GM18502 (cell line): ENCODE data around the gene SHROOM2.
A peak's percentile ranks its signal among the peaks of the same experiment; 100 is the strongest.

ENCODE experiments used
- ATAC-seq: cut with Tn5 transposase; IDR thresholded peaks from one replicate; pipeline ENCODE4 v1.9.1; 2021; ENCODE audit warnings: mild to moderate bottlenecking; ENCODE audit not compliant: unreplicated experiment, poor library complexity

The SHROOM2 gene

DNA sequence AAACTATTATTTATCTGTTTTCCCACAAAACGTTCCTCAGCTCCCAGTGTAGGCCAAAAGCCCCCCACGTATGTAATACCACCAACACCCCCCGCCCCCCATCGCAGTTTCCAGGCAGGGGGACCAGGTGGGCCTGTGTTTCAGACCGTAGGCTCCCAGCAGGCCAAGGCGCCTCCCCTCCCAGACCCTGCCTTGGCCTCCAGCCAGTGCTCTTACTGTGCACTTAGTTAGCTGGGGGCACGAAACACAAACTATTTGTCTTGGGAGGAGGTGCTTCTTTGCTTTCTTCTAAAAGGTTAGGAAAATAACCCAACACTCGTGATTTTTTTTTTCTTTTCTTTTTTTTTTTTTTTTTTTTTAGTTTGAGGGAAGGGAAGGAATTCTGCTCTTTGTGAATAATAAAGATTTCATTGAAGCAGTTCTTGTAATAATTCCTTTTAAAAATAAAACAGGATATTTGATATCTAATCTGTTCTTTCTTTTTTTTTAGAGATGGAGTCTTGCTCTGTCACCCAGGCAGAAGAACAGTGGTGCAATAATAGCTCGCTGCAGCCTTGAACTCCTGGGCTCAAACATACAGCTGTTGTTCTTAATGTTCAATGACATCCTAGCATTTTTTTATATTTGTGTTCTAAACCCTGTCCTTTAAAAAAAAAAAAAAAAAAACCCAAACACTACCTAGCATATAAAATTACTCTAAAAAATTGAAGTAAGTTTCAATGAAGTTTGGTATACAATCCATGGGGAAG, 98.0 kb downstream of the SHROOM2 start:
- no peak for ATAC-seq

DNA sequence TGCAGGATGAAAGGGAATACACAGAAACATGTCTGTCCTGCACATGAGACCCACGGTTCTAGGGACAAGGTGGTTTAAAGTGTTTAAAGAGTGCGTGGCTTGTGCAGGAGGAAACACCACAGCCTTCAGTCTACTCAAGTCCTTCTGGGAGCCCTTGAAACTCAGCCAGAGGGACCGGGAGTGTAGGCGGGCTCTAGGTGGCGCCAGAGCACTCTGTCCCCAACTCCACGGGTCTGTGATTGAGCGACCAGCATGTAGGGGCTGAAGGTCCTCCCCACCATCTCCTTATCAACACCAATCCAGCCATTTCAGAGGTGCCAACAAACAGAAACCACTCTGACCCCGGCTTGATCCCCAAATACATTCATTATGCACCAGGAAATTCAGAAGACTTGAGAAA, 98.9 kb downstream of the SHROOM2 start:
- ATAC-seq = peak; percentile 83

DNA sequence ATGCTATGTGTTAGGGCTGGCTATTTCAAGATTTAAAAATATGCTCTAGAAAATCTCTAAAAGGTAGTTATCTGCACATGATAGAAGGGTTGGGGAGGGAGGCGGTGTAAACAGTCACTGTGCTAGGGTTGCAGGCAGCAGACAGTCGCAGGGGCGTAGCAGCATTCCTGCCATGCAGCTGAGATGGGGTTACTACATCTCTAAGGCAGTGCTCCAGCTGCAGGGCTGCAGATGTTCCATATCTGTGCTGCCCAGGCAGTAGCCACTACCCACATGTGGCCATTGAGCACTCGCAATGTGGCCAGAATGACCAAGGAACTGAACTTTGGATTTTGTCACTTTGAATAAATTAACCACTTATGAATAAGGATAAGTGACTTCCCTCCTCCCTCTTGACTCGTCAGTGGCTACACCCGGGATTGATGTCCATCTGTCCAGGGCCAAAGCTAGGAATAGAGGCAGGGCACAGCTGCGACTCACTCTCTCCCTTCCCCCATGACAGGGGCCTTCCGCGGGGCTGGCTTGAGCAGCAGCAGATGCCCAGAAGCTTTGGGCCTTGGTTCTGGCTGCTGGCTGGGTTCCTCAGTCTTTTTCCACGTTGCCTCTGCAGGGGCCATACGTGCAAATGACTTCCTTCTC, 101.5 kb downstream of the SHROOM2 start:
- ATAC-seq = no peak

DNA sequence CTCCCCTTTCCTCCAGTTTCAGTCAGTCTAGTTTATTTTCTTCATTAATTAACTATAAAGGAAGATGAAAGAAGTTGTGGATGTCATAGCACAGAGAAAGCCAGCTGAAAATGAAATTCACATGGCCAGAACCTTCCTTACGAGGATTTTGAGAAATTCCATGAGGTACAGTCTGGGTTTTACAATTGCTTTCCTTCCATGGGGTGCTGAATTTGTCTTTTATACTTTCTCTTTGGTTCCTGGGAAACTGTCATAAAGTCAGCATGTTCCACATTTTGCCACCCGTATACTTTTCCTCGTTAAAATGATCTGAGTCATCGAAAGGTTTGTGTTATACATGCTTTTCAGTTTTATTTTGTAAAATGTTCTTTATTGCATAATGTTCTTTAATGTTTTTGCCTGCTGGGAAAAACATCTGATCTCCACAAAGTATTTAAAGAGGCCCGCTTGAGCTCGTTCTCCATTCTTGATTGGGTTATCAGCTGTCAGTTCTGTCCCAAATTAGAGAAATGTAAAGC, 102.8 kb downstream of the SHROOM2 start:
- no peak for ATAC-seq

DNA sequence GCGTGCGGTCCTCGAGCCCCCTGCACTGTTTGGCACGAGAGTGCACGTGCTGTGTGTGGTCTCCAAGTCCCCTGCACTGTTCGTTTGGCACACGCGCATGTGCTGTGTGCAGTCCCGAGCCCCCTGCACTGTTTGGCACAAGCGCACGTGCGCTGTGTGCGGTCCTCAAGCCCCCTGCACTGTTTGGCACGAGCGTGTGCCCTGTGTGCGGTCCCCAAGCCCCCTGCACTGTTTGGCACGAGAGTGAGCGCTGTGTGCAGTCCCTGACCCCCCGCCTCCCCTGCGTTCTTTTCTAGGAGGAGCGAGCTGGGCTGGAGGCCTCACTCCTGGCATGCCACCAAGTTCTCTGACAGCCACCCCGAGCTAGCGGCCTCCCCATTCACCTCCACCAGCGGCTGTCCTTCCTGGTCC, 104.5 kb downstream of the SHROOM2 start:
- ATAC-seq = no peak

DNA sequence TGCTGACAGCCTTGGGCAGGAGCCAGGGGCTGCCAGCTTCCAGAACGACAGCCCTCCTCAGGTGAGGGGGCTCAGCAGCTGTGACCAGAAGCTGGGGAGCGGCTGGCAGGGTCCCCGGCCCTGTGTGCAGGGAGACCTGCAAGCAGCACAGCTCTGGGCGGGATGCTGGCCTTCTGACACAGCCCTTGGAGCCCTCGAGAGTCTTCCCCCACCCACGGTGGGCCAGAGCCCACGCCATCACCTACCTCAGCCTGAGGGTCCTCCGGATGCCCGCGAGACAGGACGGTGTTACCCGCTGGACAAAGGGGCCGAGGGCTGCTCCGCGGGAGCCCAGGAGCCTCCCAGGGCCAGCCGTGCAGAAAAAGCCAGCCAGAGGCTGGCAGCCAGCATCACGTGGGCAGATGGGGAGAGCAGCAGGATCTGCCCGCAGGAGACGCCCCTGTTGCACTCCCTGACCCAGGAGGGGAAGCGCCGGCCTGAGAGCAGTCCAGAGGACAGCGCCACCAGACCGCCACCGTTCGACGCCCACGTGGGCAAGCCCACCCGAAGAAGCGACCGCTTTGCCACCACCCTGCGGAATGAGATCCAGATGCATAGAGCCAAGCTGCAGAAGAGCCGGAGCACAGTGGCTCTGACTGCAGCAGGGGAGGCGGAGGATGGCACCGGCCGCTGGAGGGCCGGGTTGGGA, 109.1 kb downstream of the SHROOM2 start:
- no peak for ATAC-seq

DNA sequence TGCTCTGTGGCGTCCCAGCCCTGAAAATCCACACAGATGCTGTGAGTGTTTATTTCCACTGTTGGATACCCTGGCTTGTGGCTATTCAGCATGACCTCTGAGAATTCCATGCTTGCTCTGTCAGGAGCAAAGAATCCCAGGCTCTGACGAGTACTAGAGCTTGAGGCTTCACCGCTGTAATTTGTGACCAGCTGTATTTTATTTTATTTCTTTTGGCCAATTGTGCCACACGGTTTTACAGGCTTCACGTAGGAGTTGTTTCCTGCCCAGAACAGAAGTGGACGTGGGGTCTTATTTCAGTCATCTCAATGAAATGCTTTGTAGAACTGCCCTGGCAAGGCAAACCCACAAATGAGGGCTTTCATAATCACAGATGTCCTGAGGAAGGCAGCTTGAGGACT, 111.5 kb downstream of the SHROOM2 start:
- ATAC-seq = no peak

DNA sequence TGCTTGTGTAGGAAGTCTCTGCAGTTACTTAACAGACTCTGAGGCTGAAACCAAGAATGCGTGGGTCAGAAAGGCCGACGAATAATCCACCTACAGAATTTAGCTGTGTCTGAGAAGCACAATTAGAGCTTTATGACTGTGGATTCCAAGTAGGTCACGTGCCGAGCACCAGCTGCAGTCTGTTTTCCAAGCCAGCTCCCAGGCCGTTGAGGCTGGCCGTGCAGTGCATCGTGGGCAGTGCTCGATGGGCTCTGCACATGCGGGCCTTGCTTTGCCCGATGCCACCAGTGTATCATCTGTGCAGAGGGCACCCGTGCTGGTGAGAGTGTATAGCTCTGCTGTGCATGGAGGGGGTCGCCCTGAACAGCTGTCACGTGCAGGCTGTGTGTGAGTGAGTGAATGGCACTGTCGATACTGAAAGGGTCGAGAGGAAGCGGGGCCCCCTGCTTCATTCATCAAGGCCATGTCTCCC, 113.4 kb downstream of the SHROOM2 start:
- ATAC-seq = no peak

DNA sequence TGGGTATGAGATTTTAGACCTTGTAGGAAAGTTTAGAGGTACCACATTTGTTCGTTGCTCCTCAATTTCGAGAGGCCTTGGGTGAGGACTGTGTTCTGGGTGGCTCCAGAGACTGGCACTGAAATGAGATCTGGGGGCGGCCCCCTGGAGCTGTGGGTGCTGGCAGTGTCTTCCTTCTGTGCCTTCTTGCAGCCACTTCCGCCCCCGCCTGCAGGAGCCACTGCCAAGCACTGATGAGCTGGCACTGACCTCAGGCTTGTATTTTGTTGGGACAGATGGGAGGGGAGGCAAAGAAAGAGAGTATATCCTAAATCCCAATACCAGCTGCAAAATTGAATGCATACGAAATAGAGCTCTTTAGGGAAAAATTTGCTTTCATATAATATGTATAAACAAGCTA, 116.4 kb downstream of the SHROOM2 start:
- no peak for ATAC-seq

DNA sequence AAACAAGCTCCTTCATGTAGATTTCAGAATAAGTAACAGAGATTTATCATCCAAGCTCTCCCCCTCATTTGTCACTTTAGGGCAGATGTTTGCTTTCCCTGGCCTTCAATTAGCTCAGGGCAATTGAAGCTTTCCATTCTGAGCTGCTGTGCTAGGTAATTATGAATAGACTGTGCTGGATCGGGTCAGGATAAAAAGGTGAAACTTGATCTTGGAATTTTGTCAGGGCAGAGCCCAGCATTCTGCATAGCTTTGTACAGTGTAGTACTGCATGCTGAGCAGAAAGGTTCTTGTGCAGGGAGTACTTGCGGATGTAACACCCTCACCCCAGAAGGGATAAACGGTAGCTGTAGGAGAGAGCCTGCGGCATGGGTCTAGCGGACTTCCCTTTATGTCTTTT, 116.9 kb downstream of the SHROOM2 start:
- ATAC-seq = no peak

DNA sequence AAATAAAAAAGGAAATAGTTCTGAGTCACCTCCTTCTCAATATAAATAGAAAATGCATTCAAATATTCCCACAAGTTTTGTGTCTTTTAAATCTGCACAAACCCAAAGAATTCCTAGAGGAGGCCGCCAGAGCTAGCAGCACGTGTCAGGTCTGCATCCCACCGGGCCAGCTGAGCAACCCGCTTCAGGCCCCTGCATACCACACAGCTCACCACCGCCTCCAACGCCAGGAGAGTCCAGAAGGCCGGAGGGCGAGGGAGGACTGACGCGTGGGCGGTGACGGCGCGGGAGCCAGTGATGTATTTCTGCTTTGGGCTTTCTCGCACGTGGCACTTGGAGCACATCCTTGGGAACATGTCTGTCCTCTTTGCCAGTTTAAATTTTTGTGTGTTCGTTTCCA, 119.1 kb downstream of the SHROOM2 start:
- ATAC-seq = no peak

DNA sequence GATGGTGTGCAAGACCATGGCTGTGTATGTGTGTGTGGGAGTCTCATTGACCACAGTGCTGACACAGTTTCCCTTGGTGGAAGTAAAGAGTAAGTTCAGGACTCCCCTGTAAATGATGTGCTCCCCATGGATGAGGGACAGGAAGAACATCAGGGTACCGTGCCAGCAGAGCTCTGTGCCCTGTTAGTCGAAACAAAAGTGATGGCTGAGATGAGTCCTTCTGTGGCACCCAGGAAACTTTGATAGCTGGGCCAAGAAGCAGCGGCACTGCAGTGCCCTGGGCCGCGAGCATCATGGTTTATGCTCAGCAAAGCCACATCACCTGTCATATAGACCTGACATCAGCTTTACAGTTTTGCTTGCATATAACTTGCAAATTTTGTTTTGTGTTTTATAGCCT, 119.5 kb downstream of the SHROOM2 start:
- no peak for ATAC-seq

DNA sequence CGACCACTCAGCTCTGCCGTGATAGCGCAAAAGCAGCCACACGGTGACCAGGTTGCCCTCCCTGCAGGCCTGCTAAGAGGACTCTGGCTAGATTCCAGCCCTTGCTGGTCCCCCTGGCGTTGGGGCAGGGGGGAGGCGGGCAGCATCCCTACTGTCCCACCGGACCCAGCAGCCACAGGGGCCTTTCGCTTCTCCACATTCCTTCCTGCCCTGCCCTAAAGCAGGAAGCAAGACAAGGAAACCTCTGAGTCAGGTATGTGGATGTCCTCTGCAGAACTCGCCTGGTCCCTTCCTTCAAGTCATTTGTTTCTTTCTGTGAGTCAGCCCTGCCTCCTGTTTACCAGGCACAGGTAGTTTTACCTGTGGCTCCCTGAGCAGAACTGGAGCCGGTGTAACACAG, 120.7 kb downstream of the SHROOM2 start:
- ATAC-seq = no peak

DNA sequence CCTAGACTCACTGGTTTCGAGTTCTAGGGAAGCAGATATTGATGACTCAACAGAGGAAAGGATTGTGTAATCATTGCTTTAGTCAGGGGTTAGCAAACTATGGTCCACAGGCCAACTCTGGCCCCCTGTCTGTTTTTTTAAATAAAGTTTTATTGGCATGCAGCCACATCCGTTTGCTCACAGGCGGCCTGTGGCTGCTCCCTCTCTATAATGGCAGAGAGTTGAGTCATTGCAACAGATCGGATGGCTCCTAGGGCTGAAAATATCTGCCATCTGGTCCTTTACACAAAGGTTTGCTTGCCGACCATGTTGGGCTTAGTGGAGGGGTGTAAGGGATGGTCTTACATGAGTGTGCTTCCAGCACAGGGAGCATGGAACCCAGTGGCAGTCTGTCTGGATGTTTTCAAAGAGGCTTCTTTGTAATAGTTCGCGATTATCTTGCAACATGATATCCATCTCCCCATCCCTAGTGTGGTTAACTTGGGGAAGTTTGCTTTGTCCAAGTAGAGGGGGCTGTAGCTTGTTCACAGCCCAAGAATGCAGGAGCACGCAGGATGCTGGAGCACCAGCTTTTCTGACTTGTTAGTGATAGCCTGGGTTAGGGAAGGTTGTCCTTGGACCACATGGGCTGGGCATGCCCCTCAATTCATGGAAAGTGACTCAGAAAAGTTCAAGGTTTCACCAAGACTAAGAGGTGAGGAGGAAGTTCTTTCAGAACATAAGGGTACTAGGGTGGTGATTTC, 121.6 kb downstream of the SHROOM2 start:
- ATAC-seq = no peak

DNA sequence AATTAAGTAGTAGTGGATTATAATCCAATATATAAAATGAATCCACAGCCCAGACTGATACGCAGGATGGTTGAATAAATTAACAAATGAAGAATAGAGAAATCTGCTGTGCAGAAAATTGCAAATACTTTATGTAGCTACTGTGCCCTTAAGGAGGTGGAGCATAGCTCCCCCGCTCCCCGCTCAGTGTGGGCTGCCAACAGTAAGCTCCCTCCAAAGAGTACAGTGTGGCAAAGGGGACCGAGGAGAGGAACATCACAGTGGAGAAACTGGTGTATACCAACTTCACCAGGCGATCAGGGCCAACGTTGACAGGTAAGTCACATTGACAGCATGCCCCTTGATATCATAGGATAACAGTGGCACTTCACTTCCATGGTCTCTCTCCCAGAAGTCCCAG, 123.0 kb downstream of the SHROOM2 start:
- ATAC-seq = no peak

DNA sequence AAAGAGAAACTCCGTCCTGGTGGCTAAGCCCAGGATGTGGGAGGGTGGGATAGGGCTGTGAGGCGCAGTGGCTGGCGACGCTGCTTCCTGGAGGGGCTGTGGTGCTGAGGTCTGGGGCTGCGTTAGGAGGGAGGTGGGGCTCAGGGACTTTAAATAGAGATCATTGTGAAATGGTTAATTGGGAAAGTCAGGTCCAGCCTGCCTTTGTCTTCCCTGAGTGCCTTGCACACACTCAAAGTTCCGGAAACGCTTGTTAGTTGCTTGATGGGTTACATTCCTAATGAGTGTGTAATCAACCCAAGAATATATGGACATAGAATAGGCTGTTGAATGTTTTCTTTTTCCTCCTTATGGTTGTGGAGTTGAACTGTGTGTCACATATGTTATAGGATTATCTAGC, 125.3 kb downstream of the SHROOM2 start:
- no peak for ATAC-seq

DNA sequence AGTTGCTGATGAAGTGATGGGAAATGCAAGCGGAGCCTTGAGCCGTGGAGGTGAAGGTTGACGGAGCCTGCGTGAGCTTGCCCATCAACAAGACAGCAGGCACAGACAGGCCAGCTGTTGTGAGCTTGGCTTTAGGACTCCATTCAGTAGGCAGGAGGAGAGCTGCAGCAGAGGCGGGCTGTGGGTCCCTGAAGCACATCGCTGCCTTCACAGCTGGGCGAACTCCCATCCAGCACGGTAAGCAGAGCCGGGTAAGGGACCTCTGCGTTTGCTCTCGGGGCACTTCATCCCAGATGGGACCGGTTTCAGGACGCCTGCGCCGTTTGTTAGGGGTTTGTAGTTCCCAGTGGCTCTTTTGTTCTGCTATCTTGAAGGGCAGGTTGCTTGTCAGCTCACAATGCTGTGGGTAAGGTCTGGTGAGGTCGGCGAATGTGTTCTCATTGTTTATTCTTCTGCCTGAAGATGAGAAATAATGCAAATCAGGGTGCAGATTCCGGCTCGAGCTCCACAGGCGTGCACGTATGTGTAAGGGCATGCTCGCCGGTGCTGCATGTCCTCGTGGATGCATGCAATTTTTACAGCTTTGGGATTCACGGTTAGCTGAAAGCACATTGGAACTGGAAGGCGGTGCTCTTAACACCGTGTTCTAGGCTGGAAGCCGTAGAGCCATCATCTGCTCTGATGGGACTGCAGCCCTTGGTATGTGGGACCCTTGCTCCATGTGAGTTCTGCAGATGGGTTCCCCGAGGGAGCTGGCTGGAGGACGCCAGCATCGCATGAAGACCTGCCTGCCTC, 126.3 kb downstream of the SHROOM2 start:
- no peak for ATAC-seq

DNA sequence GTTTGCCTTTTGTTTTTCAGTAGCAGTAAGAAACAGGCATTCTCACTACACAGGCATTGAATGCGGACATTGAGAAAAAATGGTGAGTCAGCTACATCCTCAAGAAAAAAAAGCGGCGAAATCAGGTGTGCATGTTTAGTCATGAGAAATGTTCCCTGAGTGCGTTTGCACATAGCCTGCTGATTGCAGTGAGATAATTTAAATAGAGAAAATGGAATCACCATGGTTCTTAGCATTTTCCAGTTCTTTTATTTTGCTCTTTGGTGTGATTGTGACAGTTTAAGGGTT, 126.9 kb downstream of the SHROOM2 start:
- ATAC-seq = no peak

DNA sequence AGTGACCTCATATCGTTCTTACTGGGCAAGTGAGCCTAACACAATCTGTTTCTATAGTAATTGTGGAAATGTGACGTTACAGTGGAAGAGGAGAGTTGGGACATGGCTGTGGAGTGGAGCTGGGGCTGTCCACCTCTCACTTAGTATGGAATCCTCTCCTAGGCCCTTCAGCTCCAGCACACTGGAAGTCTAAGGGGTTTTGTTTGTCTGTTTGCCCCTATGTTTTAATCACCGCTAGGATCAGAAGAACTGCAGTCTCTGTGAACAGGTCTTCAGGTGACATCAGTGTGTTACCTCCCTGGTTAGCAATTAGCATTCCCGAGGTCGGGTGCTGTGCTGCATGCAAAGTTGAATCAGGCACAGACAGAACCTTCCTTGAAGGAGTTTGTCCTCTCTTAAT, 131.6 kb downstream of the SHROOM2 start:
- ATAC-seq = no peak

DNA sequence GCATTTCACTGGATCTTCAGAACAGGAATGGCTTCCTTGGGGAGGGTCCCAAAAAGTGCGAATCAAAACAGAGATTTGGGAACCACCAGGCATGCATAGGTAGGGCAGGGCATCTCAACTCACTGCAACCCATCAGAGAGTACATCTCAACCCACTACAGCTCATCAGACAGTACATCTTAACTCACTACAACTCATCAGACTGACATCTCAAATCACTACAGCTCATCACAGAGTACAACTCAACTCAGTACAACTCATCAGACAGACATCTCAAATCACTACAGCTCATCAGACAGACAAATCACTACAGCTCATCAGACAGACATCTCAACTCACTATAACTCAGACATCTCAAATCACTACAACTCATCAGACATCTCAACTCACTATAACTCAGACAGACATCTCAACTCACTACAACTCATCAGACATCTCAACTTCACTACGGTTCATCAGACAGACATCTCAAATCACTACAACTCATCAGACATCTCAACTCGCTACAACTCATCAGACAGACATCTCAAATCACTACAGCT, 133.5 kb downstream of the SHROOM2 start:
- no peak for ATAC-seq
